Naive B cell (primary cell): ENCODE measurements around the gene AAR2. TPM values are rescaled to one million over a fixed set of nuclear protein-coding genes. Genes with fewer than 3 reads are reported as not detected.

ENCODE experiments used
- ATAC-seq, 2 donors: fragments of 150-1000 bp; cut with Tn5 transposase; 2 replicates each; pipeline ENCODE4 v1.10.0; 2021; ENCODE audit warnings: low read depth in 2 of 2, mild to moderate bottlenecking in 2 of 2, moderate library complexity in 2 of 2
- DNase-seq: peaks from one replicate; pipeline ENCODE4 v3.0.0; 2022
- H3K27ac Mint-ChIP-seq, 6 donors: one replicate each; pipeline ENCODE4 v1.8.0; 2020 to 2022; ENCODE audit warnings: mild to moderate bottlenecking in 6 of 6, mixed read lengths in 6 of 6, moderate library complexity in 5 of 6, inconsistent platforms in 2 of 6
- H3K27me3 Mint-ChIP-seq, 3 donors: one replicate each; pipeline ENCODE4 v1.8.0; 2021 to 2022; ENCODE audit warnings: mixed read lengths in 3 of 3, mild to moderate bottlenecking in 1 of 3
- H3K36me3 Mint-ChIP-seq, 2 donors: one replicate each; pipeline ENCODE4 v1.8.0; 2020 to 2022; ENCODE audit warnings: mixed read lengths in 2 of 2, inconsistent platforms in 1 of 2, mild to moderate bottlenecking in 1 of 2
- H3K4me1 Mint-ChIP-seq, 3 donors: one replicate each; pipeline ENCODE4 v1.8.0; 2020 to 2022; ENCODE audit warnings: mixed read lengths in 3 of 3, inconsistent platforms in 1 of 3, mild to moderate bottlenecking in 1 of 3, moderate library complexity in 1 of 3
- H3K4me3 Mint-ChIP-seq, 8 donors: one replicate each; pipeline ENCODE4 v1.8.0; 2020 to 2022; ENCODE audit warnings: mild to moderate bottlenecking in 8 of 8, mixed read lengths in 8 of 8, moderate library complexity in 8 of 8, inconsistent platforms in 2 of 8
- H3K9me3 Mint-ChIP-seq, 7 donors: one replicate each; pipeline ENCODE4 v1.8.0; 2020 to 2022; ENCODE audit warnings: mixed read lengths in 7 of 7, mild to moderate bottlenecking in 5 of 7, inconsistent platforms in 2 of 7, moderate library complexity in 1 of 7
- polyA plus RNA-seq, 6 donors: library from polyadenylated mRNA; unstranded; fragments of 300-500 nt; fragmentation: Illumina TruSeq; gene quantifications; one replicate each; pipeline ENCODE4 v1.2.3, GENCODE V29; 2021; ENCODE audit warnings: low read depth in 6 of 6

Gene AAR2
- polyA plus RNA-seq, 6 donors from 2014 or later, result 29.6 to 48.2 (median 34.7) TPM

DNA sequence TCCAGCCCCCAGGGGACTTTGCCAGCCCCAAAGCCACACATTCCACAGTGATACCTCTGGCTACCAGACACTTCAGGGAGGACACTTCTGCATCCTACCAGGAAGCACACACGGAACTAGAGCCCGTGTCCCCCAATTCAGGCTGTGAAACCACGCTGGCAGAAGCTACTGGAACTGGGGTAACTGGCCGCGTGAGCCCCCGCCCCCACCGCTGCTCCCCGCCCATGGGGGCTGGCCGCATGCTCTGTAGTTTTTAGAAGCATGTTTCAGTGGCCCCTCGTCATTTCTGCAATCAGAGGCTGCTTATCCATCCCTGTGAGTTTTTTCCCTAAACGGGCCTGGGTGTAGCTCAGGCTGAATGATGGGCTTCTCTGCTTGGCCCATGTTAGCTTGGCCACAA is 28.7 kb upstream of the AAR2 start:
- ATAC-seq, result no peak
- Mint-ChIP-seq H3K9me3 (no peaks in the 10 kb centered on the region), H3K4me3 (no peak overlapping the region), H3K27me3 (peaks cover 7 to 37% (median 15%) of the 10 kb centered on the region in 3 donors), H3K4me1 (peaks cover 4 to 9% (median 6%) of the 10 kb centered on the region in 3 donors), H3K27ac (no peak overlapping the region), H3K36me3 (no peaks in the 10 kb centered on the region)
- DNase-seq, result no peak

DNA sequence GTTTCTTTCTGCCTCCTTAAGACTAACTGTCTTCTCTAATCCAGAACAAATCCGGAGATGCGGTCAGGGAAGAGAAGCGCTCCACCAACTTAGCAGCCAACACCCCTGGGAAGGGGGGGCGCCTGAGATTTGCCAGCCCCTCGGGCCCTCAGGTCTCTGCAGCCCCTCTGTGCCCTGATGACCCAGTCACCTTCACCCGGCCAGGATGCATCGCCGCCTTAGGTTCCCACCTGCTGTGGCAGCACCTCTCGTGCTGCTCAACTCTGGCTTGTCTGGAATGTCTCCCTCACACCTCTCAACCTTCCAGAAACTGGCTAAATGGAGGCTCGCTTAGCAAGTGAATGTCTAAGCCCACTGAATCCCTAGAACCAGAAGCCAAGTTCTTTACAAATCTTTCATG is 28.0 kb upstream of the AAR2 start:
- DNase-seq (no peak), ATAC-seq (no peak)
- no peaks in the 10 kb centered on the region for H3K36me3 Mint-ChIP-seq
- peaks cover 7 to 33% (median 15%) of the 10 kb centered on the region in 3 donors for H3K27me3 Mint-ChIP-seq
- no peak overlapping the region for H3K27ac Mint-ChIP-seq
- no peaks in the 10 kb centered on the region for H3K9me3 Mint-ChIP-seq
- H3K4me1 Mint-ChIP-seq, result peaks cover under 1 to 4% (median 2%) of the 10 kb centered on the region in 3 donors
- no peak overlapping the region for H3K4me3 Mint-ChIP-seq

- Mint-ChIP-seq H3K9me3 (no peaks in the 10 kb centered on the region), H3K4me1 (no peaks in the 10 kb centered on the region), H3K27me3 (peaks cover 4 to 31% (median 15%) of the 10 kb centered on the region in 3 donors), H3K27ac (no peak overlapping the region), H3K36me3 (no peaks in the 10 kb centered on the region), H3K4me3 (no peak overlapping the region)
- no peak for ATAC-seq
- no peak for DNase-seq
These were observed 25.7 kb upstream of the AAR2 start for GRCh38 chr20:36210436-36211021.

- H3K4me3 Mint-ChIP-seq, result no peak overlapping the region
- H3K4me1 Mint-ChIP-seq, result peaks cover 0 to 1% (median 0%) of the 10 kb centered on the region in 3 donors
- H3K27me3 Mint-ChIP-seq, result peaks cover 4 to 34% (median 29%) of the 10 kb centered on the region in 3 donors
- H3K27ac Mint-ChIP-seq, result no peak overlapping the region
- ATAC-seq, result no peak
- no peaks in the 10 kb centered on the region for H3K36me3 Mint-ChIP-seq
- no peak for DNase-seq
- no peaks in the 10 kb centered on the region for H3K9me3 Mint-ChIP-seq
These were observed 22.9 kb upstream of the AAR2 start for GRCh38 chr20:36213362-36213761.

- Mint-ChIP-seq H3K9me3 (no peaks in the 10 kb centered on the region), H3K4me1 (peaks cover 0 to 3% (median 0%) of the 10 kb centered on the region in 3 donors), H3K4me3 (no peak overlapping the region), H3K27ac (no peak overlapping the region), H3K27me3 (peaks cover 4 to 30% (median 27%) of the 10 kb centered on the region in 3 donors), H3K36me3 (no peaks in the 10 kb centered on the region)
- peak; percentile 43 to 45 for ATAC-seq
- no peak for DNase-seq
These were observed 21.5 kb upstream of the AAR2 start for GRCh38 chr20:36214684-36215256.

DNA sequence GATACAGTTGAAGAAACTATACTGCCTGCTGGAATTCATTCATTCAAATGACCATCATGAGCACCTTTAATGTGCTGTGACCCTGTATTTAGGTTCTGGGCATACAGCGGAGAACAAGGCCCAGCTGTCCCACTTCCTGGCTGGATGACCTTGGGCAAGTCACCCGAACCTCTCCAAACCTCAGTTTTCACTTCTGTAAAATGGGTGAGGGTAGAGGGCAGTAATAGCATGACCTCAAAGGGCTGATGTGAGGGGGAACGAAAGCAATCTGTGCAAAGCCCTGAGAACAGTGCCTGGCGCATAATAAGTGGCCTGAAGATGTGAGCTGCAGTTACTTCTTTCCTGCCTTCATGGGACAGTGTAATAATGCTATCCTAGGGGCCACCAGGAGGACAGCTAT is 20.5 kb upstream of the AAR2 start:
- Mint-ChIP-seq H3K4me1 (peaks cover 0 to 3% (median 0%) of the 10 kb centered on the region in 3 donors), H3K36me3 (no peaks in the 10 kb centered on the region), H3K9me3 (no peaks in the 10 kb centered on the region), H3K4me3 (no peak overlapping the region), H3K27me3 (peaks cover 4 to 40% (median 23%) of the 10 kb centered on the region in 3 donors), H3K27ac (no peak overlapping the region)
- ATAC-seq (no peak), DNase-seq (no peak)

DNA sequence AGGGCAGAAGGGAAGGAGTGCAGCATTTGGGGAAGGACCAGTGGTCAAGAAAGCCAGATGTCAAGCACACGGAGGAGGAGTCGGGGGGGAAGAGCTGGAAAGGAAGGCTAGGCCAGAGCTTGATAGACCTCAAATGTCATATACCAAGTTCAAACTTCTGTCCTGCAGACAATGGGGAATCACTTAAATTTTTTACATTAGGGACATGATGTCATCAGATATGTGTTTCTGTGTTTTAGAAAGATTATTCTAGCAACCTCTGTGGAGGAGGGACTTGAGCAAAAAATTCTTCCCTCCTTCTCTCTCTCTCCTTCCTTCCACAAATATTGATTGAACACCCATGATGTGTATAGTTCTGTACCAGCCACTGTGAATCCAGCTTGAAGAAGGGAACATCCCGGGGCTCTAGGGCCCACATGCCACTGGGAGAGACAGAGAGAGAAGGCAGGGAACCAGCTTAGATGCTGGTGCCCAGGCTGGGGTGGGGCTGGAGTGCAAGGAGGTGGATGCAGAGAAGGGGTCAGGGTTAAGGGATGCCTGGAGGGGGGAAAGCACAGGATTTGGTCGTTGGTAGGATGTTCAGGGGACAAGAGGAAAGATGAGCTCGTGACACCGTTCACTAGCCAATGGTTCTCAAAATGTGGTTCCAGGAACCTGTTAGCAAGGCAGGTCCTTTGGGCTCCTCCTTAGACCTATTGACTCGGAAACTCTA is 19.8 kb upstream of the AAR2 start:
- no peak for ATAC-seq
- no peak for DNase-seq
- Mint-ChIP-seq H3K9me3 (no peaks in the 10 kb centered on the region), H3K4me1 (peaks cover 0 to 3% (median 0%) of the 10 kb centered on the region in 3 donors), H3K27me3 (peaks cover 4 to 46% (median 23%) of the 10 kb centered on the region in 3 donors), H3K27ac (peak overlapping the region in 1 of 6 donors; percentile 5), H3K4me3 (no peak overlapping the region), H3K36me3 (no peaks in the 10 kb centered on the region)

GRCh38 chr20:36217226-36217625 is 19.1 kb upstream of the AAR2 start:
- Mint-ChIP-seq H3K4me3 (no peak overlapping the region), H3K9me3 (no peaks in the 10 kb centered on the region), H3K36me3 (no peaks in the 10 kb centered on the region), H3K27me3 (peaks cover 4 to 42% (median 18%) of the 10 kb centered on the region in 3 donors), H3K4me1 (peaks cover 0 to 3% (median 0%) of the 10 kb centered on the region in 3 donors), H3K27ac (peak overlapping the region in 2 of 6 donors; percentile 38 to 55)
- ATAC-seq, result no peak
- DNase-seq, result no peak

GRCh38 chr20:36218380-36219064 is 17.8 kb upstream of the AAR2 start:
- H3K4me1 Mint-ChIP-seq, result peaks cover 0 to 3% (median 0%) of the 10 kb centered on the region in 3 donors
- no peak overlapping the region for H3K4me3 Mint-ChIP-seq
- H3K27me3 Mint-ChIP-seq, result peaks cover 0 to 38% (median 13%) of the 10 kb centered on the region in 3 donors
- no peaks in the 10 kb centered on the region for H3K36me3 Mint-ChIP-seq
- H3K27ac Mint-ChIP-seq, result peak overlapping the region in 1 of 6 donors; percentile 4
- no peaks in the 10 kb centered on the region for H3K9me3 Mint-ChIP-seq
- no peak for DNase-seq
- ATAC-seq, result no peak

DNA sequence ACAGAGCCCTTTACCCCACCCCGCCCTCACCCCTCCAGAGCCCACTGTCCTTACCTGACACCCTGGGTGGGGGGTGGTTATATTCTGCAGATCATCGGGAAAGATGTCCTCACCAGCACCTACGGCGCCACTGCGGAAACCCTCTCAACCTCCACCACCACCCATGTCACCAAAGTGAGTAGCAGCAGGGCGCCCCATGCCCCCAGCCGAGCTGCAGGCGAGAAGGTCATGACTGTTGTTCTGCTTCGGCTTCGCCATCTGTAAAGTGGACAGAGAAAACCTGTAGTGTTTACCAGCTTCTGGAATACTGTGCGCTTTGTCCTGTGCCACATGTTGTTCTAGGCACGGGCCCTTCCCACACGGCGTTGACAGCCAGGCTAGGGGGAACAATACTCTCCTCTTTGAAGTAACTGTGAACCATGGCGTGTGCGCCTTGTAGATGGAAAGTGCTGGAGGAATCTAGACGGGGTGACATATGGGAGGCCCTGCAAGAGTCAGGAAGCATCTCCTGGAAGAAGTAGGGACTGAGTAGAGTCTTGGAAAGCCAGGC is 16.5 kb upstream of the AAR2 start:
- H3K27ac Mint-ChIP-seq, result no peak overlapping the region
- peaks cover 0 to 3% (median 0%) of the 10 kb centered on the region in 3 donors for H3K4me1 Mint-ChIP-seq
- H3K4me3 Mint-ChIP-seq, result no peak overlapping the region
- H3K9me3 Mint-ChIP-seq, result no peaks in the 10 kb centered on the region
- ATAC-seq (no peak), DNase-seq (no peak)
- H3K27me3 Mint-ChIP-seq, result peaks cover 0 to 38% (median 13%) of the 10 kb centered on the region in 3 donors
- H3K36me3 Mint-ChIP-seq, result no peaks in the 10 kb centered on the region

GRCh38 chr20:36225666-36226065 is 10.6 kb upstream of the AAR2 start:
- peaks cover 18 to 27% (median 19%) of the 10 kb centered on the region in 3 donors for H3K27me3 Mint-ChIP-seq
- H3K27ac Mint-ChIP-seq, result peak overlapping the region in 1 of 6 donors; percentile 55
- ATAC-seq, result no peak
- no peak overlapping the region for H3K4me3 Mint-ChIP-seq
- no peaks in the 10 kb centered on the region for H3K9me3 Mint-ChIP-seq
- H3K36me3 Mint-ChIP-seq, result no peaks in the 10 kb centered on the region
- no peak for DNase-seq
- H3K4me1 Mint-ChIP-seq, result no peaks in the 10 kb centered on the region

DNA sequence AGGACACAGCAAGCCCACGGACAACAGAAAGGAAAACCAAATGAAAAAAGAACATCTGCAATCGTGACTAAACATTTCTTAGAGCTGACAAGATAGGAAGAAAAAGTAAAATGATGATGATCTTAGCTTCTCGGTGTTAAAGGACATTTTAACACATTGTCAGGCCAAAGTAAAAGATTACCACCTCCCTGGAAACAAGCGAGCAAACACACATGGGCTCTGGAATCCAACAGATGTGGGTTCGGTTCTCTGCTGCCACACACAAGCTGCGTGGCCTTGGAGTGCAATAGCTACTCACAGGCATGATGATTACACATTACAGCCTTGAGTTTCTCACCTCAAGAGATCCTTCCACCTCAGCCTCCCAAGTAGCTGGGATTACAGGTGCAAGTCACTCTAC is 7.5 kb upstream of the AAR2 start:
- no peak for DNase-seq
- Mint-ChIP-seq H3K4me1 (no peaks in the 10 kb centered on the region), H3K4me3 (no peak overlapping the region), H3K27ac (no peak overlapping the region), H3K27me3 (peaks cover 25 to 36% (median 30%) of the 10 kb centered on the region in 3 donors), H3K36me3 (no peaks in the 10 kb centered on the region), H3K9me3 (no peaks in the 10 kb centered on the region)
- ATAC-seq, result no peak

DNA sequence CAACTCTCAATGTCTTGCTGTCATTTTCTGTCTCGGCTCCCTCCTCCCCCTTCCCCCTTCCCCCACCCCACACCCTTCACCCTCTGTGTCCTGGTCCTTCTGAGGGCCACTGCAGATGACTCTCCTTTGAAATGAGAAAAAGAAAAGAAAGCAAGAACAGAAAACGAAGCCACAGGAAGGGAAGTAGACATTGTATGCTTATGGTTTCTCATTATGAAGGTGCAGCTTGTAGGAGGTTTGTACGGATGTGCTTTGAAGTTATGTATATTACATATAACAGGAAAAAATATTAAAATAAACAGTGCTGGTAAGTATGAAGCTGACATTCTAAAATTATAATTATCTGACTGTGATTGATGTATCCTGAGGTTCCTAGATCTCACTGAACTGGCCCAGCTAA is 6.3 kb upstream of the AAR2 start:
- no peak for DNase-seq
- Mint-ChIP-seq H3K27ac (no peak overlapping the region), H3K27me3 (peaks cover 25 to 36% (median 30%) of the 10 kb centered on the region in 3 donors), H3K9me3 (no peaks in the 10 kb centered on the region), H3K4me1 (no peaks in the 10 kb centered on the region), H3K36me3 (no peaks in the 10 kb centered on the region), H3K4me3 (no peak overlapping the region)
- no peak for ATAC-seq
